GM12878 (cell line): Measurements from ENCODE around the gene RETN. TPM values are rescaled to one million over a fixed set of nuclear protein-coding genes. Genes with fewer than 3 reads are reported as not detected.

Experiments
- ATAC-seq: fragments of 200-7000 bp; cut with Tn5 transposase; 3 replicates; pipeline ENCODE4 v1.9.1; 2020; ENCODE audit warnings: mild to moderate bottlenecking, moderate library complexity
- BruUV-seq: library from RNA; stranded (reverse); fragments of 400-500 nt; replicated peaks from 2 replicates; lab custom pipeline; 2021; lab: Mats Ljungman, UMichigan
- CTCF ChIA-PET: fragments of 300-600 bp; sonication (Branson Sonifier 250); formaldehyde crosslinking; extraction: SDS; loops from one replicate; lab custom pipeline; 2021; ENCODE audit warnings: inconsistent platforms; lab: Yijun Ruan, JAX
- POLR2A ChIA-PET: fragments of 350-600 bp; formaldehyde crosslinking; extraction: SDS; loops from one replicate; lab custom pipeline; 2021; ENCODE audit warnings: inconsistent platforms; lab: Charles Lee
- RAD21 ChIA-PET: fragments of 300-600 bp; sonication (Branson Sonifier 250); formaldehyde crosslinking; loops from one replicate; lab custom pipeline; 2023; ENCODE audit warnings: antibody characterized with exemption; ENCODE audit not compliant: unreplicated experiment; lab: Charles Lee
- SMC1A ChIA-PET: fragments of 300-600 bp; sonication (Branson Sonifier 250); formaldehyde crosslinking; loops from one replicate; lab custom pipeline; 2023; ENCODE audit not compliant: unreplicated experiment, uncharacterized antibody; lab: Charles Lee
- DNase-seq: peaks from one replicate; pipeline ENCODE4 v3.0.0-alpha.2; 2011; ENCODE audit warnings: low read depth, low spot score
- FAIRE-seq: peaks from 3 replicates; lab custom pipeline; 2011; peaks lifted over from hg19 to GRCh38; lab: Jason Lieb, UNC
- H2AFZ ChIP-seq: 2 replicates; pipeline ENCODE4 v1.6.0; 2011; ENCODE audit warnings: low read depth, low read length, control low read depth; ENCODE audit not compliant: control insufficient read depth
- H3K27ac ChIP-seq: 2 replicates; pipeline ENCODE4 v1.5.1; 2011; ENCODE audit warnings: control low read depth; ENCODE audit not compliant: control insufficient read depth, insufficient read depth
- H3K27me3 ChIP-seq, 2 experiments: replicated peaks in 1 of 2; 2 replicates each; pipeline versions ENCODE4 v1.6.0 to v1.6.1; 2011; ENCODE audit warnings: low read length in 1 of 2; ENCODE audit not compliant: control insufficient read depth in 2 of 2, insufficient read depth in 2 of 2
- H3K36me3 ChIP-seq, 2 experiments: 2 replicates each; pipeline ENCODE4 v1.5.1; 2011; ENCODE audit warnings: low read length in 1 of 2; ENCODE audit not compliant: control insufficient read depth in 2 of 2, insufficient read depth in 2 of 2
- H3K4me1 ChIP-seq: 2 replicates; pipeline ENCODE4 v1.6.1; 2011; ENCODE audit warnings: mild to moderate bottlenecking, low read length, moderate library complexity, mixed read lengths; ENCODE audit not compliant: control insufficient read depth, insufficient read depth
- H3K4me2 ChIP-seq: 2 replicates; pipeline ENCODE4 v1.6.0; 2011; ENCODE audit warnings: control low read depth; ENCODE audit not compliant: control insufficient read depth, insufficient read depth
- H3K4me3 ChIP-seq: fragments of 200-600 bp; sonication (generic); 2 replicates; pipeline ENCODE4 v1.5.1; 2016
- H3K79me2 ChIP-seq: 2 replicates; pipeline ENCODE4 v1.6.0; 2011; ENCODE audit warnings: low read length; ENCODE audit not compliant: control insufficient read depth, insufficient read depth
- H3K9ac ChIP-seq: 2 replicates; pipeline ENCODE4 v1.8.0; 2011; ENCODE audit warnings: low read length, control low read depth, mixed read lengths; ENCODE audit not compliant: control insufficient read depth, insufficient read depth
- H3K9me3 ChIP-seq: replicated peaks from 3 replicates; pipeline ENCODE4 v1.5.1; 2011; ENCODE audit warnings: mild to moderate bottlenecking, low read length; ENCODE audit not compliant: control insufficient read depth, insufficient read depth
- H4K20me1 ChIP-seq: 2 replicates; pipeline ENCODE4 v1.6.0; 2011; ENCODE audit not compliant: control insufficient read depth, insufficient read depth
- BACH1 ChIP-seq: fragments of 450-650 bp; IDR thresholded peaks from 2 replicates; pipeline ENCODE4 v1.6.1; 2017; ENCODE audit warnings: mild to moderate bottlenecking, borderline replicate concordance
- BMI1 ChIP-seq: fragments of 450-650 bp; IDR thresholded peaks from 2 replicates; pipeline ENCODE4 v1.6.1; 2016; ENCODE audit warnings: mild to moderate bottlenecking, moderate library complexity, borderline replicate concordance
- IKZF2 ChIP-seq, 2 experiments: fragments of 450-650 bp; IDR thresholded peaks; 2 replicates each; pipeline ENCODE4 v1.6.1; 2017; ENCODE audit warnings: mild to moderate bottlenecking in 2 of 2, moderate library complexity in 2 of 2
- KDM1A ChIP-seq: fragments of 200-600 bp; sonication (generic); IDR thresholded peaks from 2 replicates; pipeline ENCODE4 v1.6.1; 2016; ENCODE audit warnings: borderline replicate concordance
- MEF2A ChIP-seq: IDR thresholded peaks from 2 replicates; pipeline ENCODE4 v1.6.1; 2011; ENCODE audit warnings: low read depth, mild to moderate bottlenecking, low read length, moderate library complexity; ENCODE audit not compliant: insufficient read depth
- MYB ChIP-seq: fragments of 150-350 bp; IDR thresholded peaks from 2 replicates; pipeline ENCODE4 v1.6.1; 2014; ENCODE audit warnings: mild to moderate bottlenecking, low read depth, low read length, borderline replicate concordance
- NBN ChIP-seq: fragments of 450-650 bp; IDR thresholded peaks from 2 replicates; pipeline ENCODE4 v1.6.1; 2016
- PAX8 ChIP-seq: fragments of 450-650 bp; IDR thresholded peaks from 2 replicates; pipeline ENCODE4 v1.6.1; 2017; ENCODE audit warnings: mild to moderate bottlenecking, moderate library complexity
- POLR2AphosphoS5 ChIP-seq: IDR thresholded peaks from 2 replicates; pipeline ENCODE4 v1.6.1; 2011; ENCODE audit warnings: mild to moderate bottlenecking, low read length, inconsistent platforms
- SPI1 ChIP-seq: IDR thresholded peaks from 2 replicates; pipeline ENCODE4 v1.6.1; 2011; ENCODE audit warnings: low read depth, mild to moderate bottlenecking, low read length, moderate library complexity, borderline replicate concordance; ENCODE audit not compliant: insufficient read depth
- TAF1 ChIP-seq: IDR thresholded peaks from 2 replicates; pipeline ENCODE4 v1.6.1; 2011; ENCODE audit warnings: mild to moderate bottlenecking, low read depth, low read length, borderline replicate concordance
- ZBTB4 ChIP-seq: fragments of 450-650 bp; formaldehyde crosslinking; IDR thresholded peaks from 2 replicates; pipeline ENCODE4 v1.4.0; 2022; ENCODE audit warnings: mild to moderate bottlenecking, moderate library complexity
- ZNF24 ChIP-seq: fragments of 450-650 bp; IDR thresholded peaks from 2 replicates; pipeline ENCODE4 v1.6.1; 2017; ENCODE audit warnings: antibody characterized with exemption, mild to moderate bottlenecking
- WGBS: methylation state at CpG from one replicate; pipeline ENCODE4 v1.1.6; 2016; ENCODE audit warnings: low lambda C conversion rate; ENCODE audit not compliant: insufficient replicate concordance, insufficient coverage; ENCODE audit errors: missing lambda C conversion rate; 5-methylcytosine and 5-hydroxymethylcytosine counted together
- in situ Hi-C: fragments of 300-500 bp; cut with MboI; formaldehyde crosslinking; loops from 9 replicates; pipeline ENCODE4 v1.14.3; 2018; ENCODE audit warnings: mixed read lengths
- intact Hi-C: fragments of 100-400 bp; cut with micrococcal nuclease; formaldehyde crosslinking; loops from one replicate; pipeline ENCODE4 v1.14.2; 2022; ENCODE audit not compliant: unreplicated experiment
- polyA plus RNA-seq, 11 experiments: library from polyadenylated mRNA; depleted of rRNA in 4 of 11; unstranded in 6 of 11; stranded (reverse) in 5 of 11; fragments of >200 nt; fragmentation: Nextera tagmentation in 4 of 11; fragmentation: Illumina TruSeq in 1 of 11; extraction: Ambion mirVana in 4 of 11; extraction: Trizol in 1 of 11; gene quantifications; 1 replicate in 1 of 11; 2 replicates in 10 of 11; pipeline versions ENCODE4 v1.2.1 to v1.2.3, GENCODE V29; 2011 to 2016; ENCODE audit warnings: inconsistent platforms in 2 of 11, missing spikeins in 2 of 11, low read depth in 1 of 11
- total RNA-seq, 4 experiments: library from RNA; depleted of rRNA in 3 of 4; stranded (reverse); fragments of >200 nt in 3 of 4; fragmentation: Illumina TruSeq in 1 of 4; extraction: Trizol in 1 of 4; gene quantifications; 2 replicates each; pipeline versions ENCODE4 v1.2.1 to v1.2.3, GENCODE V29; 2013 to 2021
- TF ChIP-seq, protein P1 (sequence below): fragments of 450-650 bp; IDR thresholded peaks from 2 replicates; pipeline ENCODE4 v1.6.1; 2016; ENCODE audit warnings: mild to moderate bottlenecking

RETN gene
- total and polyA plus RNA-seq, 10 of the 15 experiments (the other 5 are each of a cell fraction or from before 2014, with no cell fraction given): 0.26 TPM; not detected in 9

- TF ChIP-seq ZBTB4 (no peak), MYB (no peak)
These were observed 11.9 kb downstream of the RETN start, which contains the start of gene TRAPPC5 (continued) for GRCh38 chr19:7680606-7681339.

DNA sequence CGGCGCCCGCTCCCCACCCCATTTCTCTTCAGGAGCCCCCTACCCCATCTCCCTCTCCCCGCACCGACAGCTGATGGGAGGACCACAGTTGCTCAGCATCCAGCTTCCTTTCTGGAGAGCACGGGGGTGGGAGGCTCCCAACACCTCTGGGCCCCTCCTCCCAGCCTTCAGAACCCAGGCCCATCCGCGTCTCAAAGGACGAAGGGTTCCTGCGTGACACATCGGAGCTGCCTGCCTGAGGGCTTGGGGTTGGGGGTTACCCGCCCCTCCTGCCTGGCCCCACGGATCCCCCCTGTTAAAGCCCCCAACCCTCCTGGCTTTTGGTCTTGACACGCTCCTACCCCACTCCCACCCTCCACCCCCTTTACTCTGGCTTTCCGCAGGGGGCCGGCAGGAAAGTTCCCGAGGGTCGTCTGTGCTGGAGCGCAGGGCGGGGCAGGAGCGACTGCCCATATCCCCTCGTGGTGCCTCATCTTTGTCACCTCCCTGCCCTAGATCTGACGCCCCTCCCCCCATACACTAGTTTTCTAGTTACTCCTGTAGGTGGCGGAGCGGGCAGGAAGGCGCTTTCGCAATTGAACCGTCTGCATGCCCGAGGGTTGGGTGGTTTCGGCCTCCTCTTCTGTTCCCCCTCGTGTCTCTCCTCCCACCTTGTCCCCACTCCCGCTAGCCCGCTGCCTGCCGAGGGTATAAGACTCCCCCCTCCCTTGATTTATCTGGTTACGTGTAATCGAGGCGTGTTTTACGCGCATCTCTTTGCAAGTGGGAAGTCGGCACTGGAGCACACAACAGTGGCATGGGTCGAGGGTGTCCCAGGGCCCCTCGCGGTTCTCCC, 12.7 kb downstream of the RETN start:
- SMC1A ChIA-PET: interaction anchor here (0.6 to 2.9 kb wide), 20 partner anchors 14 to 612 kb away, joined by 3 to 26 read pairs (median 3); partner anchors contain the start of genes FCER2 and ZNF557
- BruUV-seq: no TSS peak
- Histone ChIP-seq H3K4me2 (peak overlapping the region; percentile 88), H3K27ac (peak overlapping the region; percentile 97), H3K27me3 (no peaks in the 10 kb centered on the region), H3K36me3 (peaks cover 0 to 3% of the 10 kb centered on the region in 2 experiments; a peak in 3 of 4 replicates), H3K4me3 (peak overlapping the region; percentile 85), H4K20me1 (no peaks in the 10 kb centered on the region), H3K4me1 (peaks cover 31% of the 10 kb centered on the region), H3K9ac (peak overlapping the region; percentile 97), H3K9me3 (no peaks in the 10 kb centered on the region), H2AFZ (peak overlapping the region; percentile 91; the same call in 1 of the 2 replicates), H3K79me2 (peaks cover 23% of the 10 kb centered on the region)
- CTCF ChIA-PET: interaction anchor here (0.6 to 2.5 kb wide), 45 partner anchors 13 to 580 kb away, joined by 3 to 40 read pairs (median 4); partner anchors contain the start of genes CD209, FCER2, MAP2K7 and RETN
- DNase-seq: no peak
- peak; percentile 72 for FAIRE-seq
- in situ Hi-C loops: loop anchor here (5.0 kb wide), 1 partner anchor 114 kb away; no protein-coding TSS in a partner anchor
- intact Hi-C loops: loop anchor here (10.0 kb wide), 1 partner anchor 223 kb away; the partner anchor contains the start of gene MAP2K7
- WGBS: 9% methylated on average over 37 of the region's 43 CpGs
- POLR2A ChIA-PET: interaction anchor here (0.7 to 1.9 kb wide), 6 partner anchors 14 to 294 kb away, joined by 3 to 10 read pairs (median 6); no protein-coding TSS in a partner anchor
- peak; percentile 69 for ATAC-seq
- RAD21 ChIA-PET: interaction anchor here (0.6 to 1.7 kb wide), 22 partner anchors 15 to 582 kb away, joined by 3 to 23 read pairs (median 4); partner anchors contain the start of genes FCER2 and SNAPC2
- TF ChIP-seq TAF1 (no peak), MEF2A (0 out of 2 replicates have a peak, but pooled peaks have one; percentile 15), SPI1 (no peak), KDM1A (no peak), POLR2AphosphoS5 (no peak), PAX8 (no peak), NBN (peak; percentile 59), BMI1 (no peak), BACH1 (no peak), IKZF2 (IDR thresholded peaks at IDR 0.05) (peak in 1 of 2 experiments; percentile 41; a peak in 1 of 4 replicates), ZNF24 (no peak)
- TF ChIP-seq, protein P1, sequence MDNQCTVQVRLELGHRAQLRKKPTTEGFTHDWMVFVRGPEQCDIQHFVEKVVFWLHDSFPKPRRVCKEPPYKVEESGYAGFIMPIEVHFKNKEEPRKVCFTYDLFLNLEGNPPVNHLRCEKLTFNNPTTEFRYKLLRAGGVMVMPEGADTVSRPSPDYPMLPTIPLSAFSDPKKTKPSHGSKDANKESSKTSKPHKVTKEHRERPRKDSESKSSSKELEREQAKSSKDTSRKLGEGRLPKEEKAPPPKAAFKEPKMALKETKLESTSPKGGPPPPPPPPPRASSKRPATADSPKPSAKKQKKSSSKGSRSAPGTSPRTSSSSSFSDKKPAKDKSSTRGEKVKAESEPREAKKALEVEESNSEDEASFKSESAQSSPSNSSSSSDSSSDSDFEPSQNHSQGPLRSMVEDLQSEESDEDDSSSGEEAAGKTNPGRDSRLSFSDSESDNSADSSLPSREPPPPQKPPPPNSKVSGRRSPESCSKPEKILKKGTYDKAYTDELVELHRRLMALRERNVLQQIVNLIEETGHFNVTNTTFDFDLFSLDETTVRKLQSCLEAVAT: peak; percentile 87
